Loucy (cell line): Measurements from ENCODE around the gene CPAMD8.

Source experiments
- H2AFZ ChIP-seq: fragments of 200-600 bp; sonication (generic); 2 replicates; pipeline ENCODE4 v1.6.0; 2016; ENCODE audit warnings: antibody characterized with exemption, mild to moderate bottlenecking, low read length, moderate library complexity
- H3F3A ChIP-seq: fragments of 200-600 bp; 2 replicates; pipeline ENCODE4 v1.6.0; 2016; ENCODE audit warnings: antibody characterized with exemption, low read depth, mild to moderate bottlenecking
- H3K27me3 ChIP-seq: fragments of 200-600 bp; sonication (generic); 2 replicates; pipeline ENCODE4 v1.6.1; 2014; ENCODE audit warnings: low read length, mild to moderate bottlenecking; ENCODE audit not compliant: insufficient read depth, poor library complexity, severe bottlenecking
- H3K36me3 ChIP-seq: fragments of 200-600 bp; sonication (generic); 2 replicates; pipeline ENCODE4 v1.6.1; 2016; ENCODE audit warnings: low read length; ENCODE audit not compliant: insufficient read depth
- H3K4me1 ChIP-seq: fragments of 200-600 bp; sonication (generic); 2 replicates; pipeline ENCODE4 v1.5.1; 2014; ENCODE audit warnings: low read length, mild to moderate bottlenecking; ENCODE audit not compliant: insufficient read depth, poor library complexity, severe bottlenecking
- H3K4me2 ChIP-seq: fragments of 200-600 bp; sonication (generic); 2 replicates; pipeline ENCODE4 v1.6.0; 2014; ENCODE audit warnings: antibody characterized with exemption, low read length, low read depth, mild to moderate bottlenecking; ENCODE audit not compliant: poor library complexity, severe bottlenecking
- H3K4me3 ChIP-seq: fragments of 200-600 bp; sonication (generic); 2 replicates; pipeline ENCODE4 v1.5.1; 2014; ENCODE audit warnings: low read length, mild to moderate bottlenecking, mixed read lengths; ENCODE audit not compliant: poor library complexity, severe bottlenecking
- H3K79me2 ChIP-seq: fragments of 200-600 bp; sonication (generic); 2 replicates; pipeline ENCODE4 v1.6.1; 2014; ENCODE audit warnings: low read length; ENCODE audit not compliant: insufficient read depth
- H3K9ac ChIP-seq: fragments of 200-600 bp; sonication (generic); 2 replicates; pipeline ENCODE4 v1.6.0; 2014; ENCODE audit warnings: mild to moderate bottlenecking, low read depth, low read length, moderate library complexity; ENCODE audit not compliant: poor library complexity, severe bottlenecking
- H3K9me2 ChIP-seq: fragments of 200-600 bp; sonication (generic); replicated peaks from 2 replicates; pipeline ENCODE4 v1.6.1; 2016; ENCODE audit warnings: low read depth, low read length, mixed read lengths
- H3K9me3 ChIP-seq: fragments of 200-600 bp; sonication (generic); 2 replicates; pipeline ENCODE4 v1.6.1; 2014; ENCODE audit warnings: mild to moderate bottlenecking, antibody characterized with exemption, low read length, low read depth; ENCODE audit not compliant: insufficient read depth
- H4K20me1 ChIP-seq: fragments of 200-600 bp; sonication (generic); 2 replicates; pipeline ENCODE4 v1.6.0; 2014; ENCODE audit warnings: antibody characterized with exemption, low read length, mild to moderate bottlenecking; ENCODE audit not compliant: insufficient read depth, poor library complexity, severe bottlenecking
- EZH2phosphoT487 ChIP-seq: fragments of 200-600 bp; IDR thresholded peaks from 2 replicates; pipeline ENCODE4 v1.6.1; 2018; ENCODE audit warnings: antibody characterized with exemption, mild to moderate bottlenecking, moderate library complexity, borderline replicate concordance
- TF ChIP-seq, protein P1 (sequence below): fragments of 200-600 bp; sonication (generic); conservative IDR thresholded peaks from 2 replicates; pipeline ENCODE4 v1.5.1; 2014; ENCODE audit warnings: mild to moderate bottlenecking, antibody characterized with exemption, low read length

Gene CPAMD8

DNA sequence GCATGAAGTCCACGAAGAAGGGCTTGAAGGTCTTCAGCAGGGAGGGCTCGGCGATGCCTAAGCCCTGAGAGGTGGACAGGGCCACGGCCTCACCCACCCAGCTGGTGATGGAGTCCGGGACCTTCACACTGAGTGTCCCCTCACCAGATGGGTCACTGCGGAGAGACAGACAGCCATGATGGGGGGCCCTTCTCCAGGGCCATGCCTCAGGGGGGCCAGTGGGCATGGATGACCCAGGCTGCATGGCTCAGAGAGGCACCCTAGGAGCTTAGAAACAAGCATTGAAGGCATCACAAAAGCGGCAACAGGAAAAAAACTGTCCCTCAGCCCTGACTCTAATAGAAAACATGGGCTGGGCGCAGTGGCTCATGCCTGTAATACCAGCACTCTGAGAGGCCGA is 74.6 kb downstream of the CPAMD8 start:
- no peaks in the 10 kb centered on the region for H3K9me2 ChIP-seq
- H2AFZ ChIP-seq: no peak overlapping the region
- H3K79me2 ChIP-seq: no peaks in the 10 kb centered on the region
- no peak overlapping the region for H3K4me2 ChIP-seq
- H3K36me3 ChIP-seq: no peaks in the 10 kb centered on the region
- H3K9me3 ChIP-seq: peaks cover 2% of the 10 kb centered on the region; the same call in 1 of the 2 replicates
- H3K4me3 ChIP-seq: no peak overlapping the region
- no peak for TF ChIP-seq EZH2phosphoT487
- TF ChIP-seq, protein P1, sequence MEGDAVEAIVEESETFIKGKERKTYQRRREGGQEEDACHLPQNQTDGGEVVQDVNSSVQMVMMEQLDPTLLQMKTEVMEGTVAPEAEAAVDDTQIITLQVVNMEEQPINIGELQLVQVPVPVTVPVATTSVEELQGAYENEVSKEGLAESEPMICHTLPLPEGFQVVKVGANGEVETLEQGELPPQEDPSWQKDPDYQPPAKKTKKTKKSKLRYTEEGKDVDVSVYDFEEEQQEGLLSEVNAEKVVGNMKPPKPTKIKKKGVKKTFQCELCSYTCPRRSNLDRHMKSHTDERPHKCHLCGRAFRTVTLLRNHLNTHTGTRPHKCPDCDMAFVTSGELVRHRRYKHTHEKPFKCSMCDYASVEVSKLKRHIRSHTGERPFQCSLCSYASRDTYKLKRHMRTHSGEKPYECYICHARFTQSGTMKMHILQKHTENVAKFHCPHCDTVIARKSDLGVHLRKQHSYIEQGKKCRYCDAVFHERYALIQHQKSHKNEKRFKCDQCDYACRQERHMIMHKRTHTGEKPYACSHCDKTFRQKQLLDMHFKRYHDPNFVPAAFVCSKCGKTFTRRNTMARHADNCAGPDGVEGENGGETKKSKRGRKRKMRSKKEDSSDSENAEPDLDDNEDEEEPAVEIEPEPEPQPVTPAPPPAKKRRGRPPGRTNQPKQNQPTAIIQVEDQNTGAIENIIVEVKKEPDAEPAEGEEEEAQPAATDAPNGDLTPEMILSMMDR: no peak
- H3K9ac ChIP-seq: no peak overlapping the region
- no peaks in the 10 kb centered on the region for H3K4me1 ChIP-seq
- H3K27me3 ChIP-seq: no peaks in the 10 kb centered on the region
- H3F3A ChIP-seq: no peaks in the 10 kb centered on the region
- no peaks in the 10 kb centered on the region for H4K20me1 ChIP-seq

DNA sequence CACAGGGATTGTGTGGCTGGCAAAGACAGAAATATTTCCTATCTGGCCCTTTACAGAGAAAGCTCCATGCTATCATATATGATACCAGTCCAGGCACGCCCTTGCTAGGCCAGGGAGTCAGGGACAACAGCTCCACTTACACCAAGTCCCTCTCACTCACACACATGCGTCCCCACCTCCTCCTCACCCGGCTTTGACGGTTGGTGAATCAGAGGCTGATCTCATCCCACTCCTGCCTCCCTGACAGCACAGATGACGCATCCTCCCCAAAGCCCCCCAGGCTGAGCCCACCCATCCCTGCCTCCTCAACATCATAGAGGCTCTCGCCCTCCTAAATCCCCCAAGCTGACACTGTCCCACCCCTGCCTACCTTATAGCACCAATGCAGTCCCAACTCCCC is 75.1 kb downstream of the CPAMD8 start:
- no peak for TF ChIP-seq EZH2phosphoT487
- TF ChIP-seq, protein P1: no peak
- Histone ChIP-seq H3K36me3 (no peaks in the 10 kb centered on the region), H3K9me3 (peaks cover 2% of the 10 kb centered on the region; the same call in 1 of the 2 replicates), H3K27me3 (no peaks in the 10 kb centered on the region), H3K4me1 (no peaks in the 10 kb centered on the region), H4K20me1 (no peaks in the 10 kb centered on the region), H3F3A (no peaks in the 10 kb centered on the region), H3K9me2 (no peaks in the 10 kb centered on the region), H3K4me2 (no peak overlapping the region), H3K79me2 (no peaks in the 10 kb centered on the region), H2AFZ (no peak overlapping the region), H3K9ac (no peak overlapping the region), H3K4me3 (no peak overlapping the region)

DNA sequence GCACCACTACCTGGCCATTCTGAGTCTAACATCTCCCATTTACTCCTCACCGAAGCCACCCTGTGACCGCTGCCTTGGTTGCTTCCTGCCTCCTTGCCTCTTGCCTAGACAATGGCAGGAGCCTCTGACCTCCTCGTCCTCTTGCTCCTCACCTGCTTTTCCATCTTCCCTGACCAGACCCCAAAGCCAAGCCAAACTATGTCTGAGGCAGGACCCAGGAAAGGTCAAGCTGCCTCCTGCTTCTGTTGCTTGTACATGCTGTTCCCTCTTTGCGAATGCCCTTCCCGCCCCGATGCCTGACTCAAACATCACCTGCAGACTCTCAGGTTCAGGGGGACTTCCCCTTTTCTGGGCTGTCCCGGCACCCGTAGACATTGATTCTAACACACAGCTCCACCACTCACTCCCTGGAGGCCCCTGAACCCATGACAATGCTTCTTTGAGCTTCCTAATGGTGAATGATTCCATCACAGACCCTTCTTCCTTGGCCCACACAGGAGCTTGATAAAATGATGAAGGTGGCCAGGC is 77.0 kb downstream of the CPAMD8 start:
- Histone ChIP-seq H3K36me3 (no peaks in the 10 kb centered on the region), H3K27me3 (no peaks in the 10 kb centered on the region), H3K4me3 (no peak overlapping the region), H3K79me2 (no peaks in the 10 kb centered on the region), H2AFZ (no peak overlapping the region), H3K4me1 (no peaks in the 10 kb centered on the region), H3K9ac (no peak overlapping the region), H3K9me2 (no peaks in the 10 kb centered on the region), H3K9me3 (peaks cover 2% of the 10 kb centered on the region; the same call in 1 of the 2 replicates), H3F3A (no peaks in the 10 kb centered on the region), H3K4me2 (no peak overlapping the region), H4K20me1 (no peaks in the 10 kb centered on the region)
- TF ChIP-seq EZH2phosphoT487: no peak
- TF ChIP-seq, protein P1: no peak
